AG09319 (cell line): ENCODE data around the gene IQGAP2.

Source experiments
- DNase-seq: peaks from one replicate; pipeline ENCODE4 v3.0.0-alpha.2; 2010; ENCODE audit warnings: low read depth; ENCODE audit errors: extremely low read depth
- CTCF ChIP-seq: IDR thresholded peaks from 2 replicates; pipeline ENCODE4 v1.5.1; 2011; ENCODE audit warnings: low read depth, mild to moderate bottlenecking, inconsistent platforms, low read length, moderate library complexity

Gene IQGAP2

GRCh38 chr5:76468635-76469425 is 65.7 kb downstream of the IQGAP2 start:
- no peak for DNase-seq

GRCh38 chr5:76469656-76470290 is 66.7 kb downstream of the IQGAP2 start:
- no peak for TF ChIP-seq CTCF
- DNase-seq: no peak

More at GRCh38 chr5:76468635-76469425, 65.7 kb downstream of the IQGAP2 start:
- no peak for TF ChIP-seq CTCF

GRCh38 chr5:76470976-76471375 is 67.9 kb downstream of the IQGAP2 start:
- DNase-seq: no peak
- TF ChIP-seq CTCF: no peak

GRCh38 chr5:76471406-76471805 is 68.3 kb downstream of the IQGAP2 start:
- no peak for DNase-seq
- no peak for TF ChIP-seq CTCF

- TF ChIP-seq CTCF: no peak
- DNase-seq: no peak
These were observed 68.9 kb downstream of the IQGAP2 start for GRCh38 chr5:76471987-76472334.

GRCh38 chr5:76472335-76473008 is 69.4 kb downstream of the IQGAP2 start:
- no peak for DNase-seq
- no peak for TF ChIP-seq CTCF

GRCh38 chr5:76473009-76473336 is 69.9 kb downstream of the IQGAP2 start:
- no peak for TF ChIP-seq CTCF
- DNase-seq: no peak
